ENCODE data around the gene OVAAL.

OVAAL gene

DNA sequence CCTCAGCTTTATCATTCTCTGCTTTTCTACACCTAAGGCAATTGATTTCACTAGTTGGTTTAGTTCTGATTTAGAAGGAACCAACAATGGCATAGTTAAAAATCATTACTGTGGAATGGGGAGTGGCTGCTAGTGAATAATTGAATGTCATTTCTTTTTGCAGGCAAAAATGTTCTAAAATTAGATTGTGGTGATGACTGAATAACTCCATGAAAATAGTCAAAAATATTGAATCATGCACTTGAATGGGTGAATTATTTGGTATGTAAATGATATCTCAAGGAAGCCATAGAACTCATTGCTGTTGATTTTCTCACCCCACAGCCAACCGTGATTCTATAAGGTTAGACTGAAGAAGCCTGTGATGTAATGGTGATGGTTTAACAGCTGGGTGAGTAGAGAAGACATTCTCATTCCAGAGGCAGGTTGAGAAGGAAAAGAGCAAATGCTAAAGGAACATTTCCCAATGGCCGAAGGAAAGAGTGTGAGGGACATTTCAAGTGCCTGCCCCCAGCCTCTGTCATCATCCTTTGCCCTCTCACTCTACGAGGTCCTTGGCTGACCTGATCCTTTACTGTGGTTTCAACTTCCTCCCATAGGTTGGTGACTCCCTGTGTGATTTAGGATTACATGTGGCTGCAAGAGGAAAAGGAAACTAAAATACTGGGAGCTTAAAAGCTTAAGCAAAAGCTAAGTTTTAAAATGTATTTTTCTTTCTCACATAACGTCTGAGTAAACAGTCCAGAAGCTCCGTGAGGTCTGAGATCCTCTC lies 12.5 kb downstream of the OVAAL start:
- peak; percentile 50 for DNase-seq

DNA sequence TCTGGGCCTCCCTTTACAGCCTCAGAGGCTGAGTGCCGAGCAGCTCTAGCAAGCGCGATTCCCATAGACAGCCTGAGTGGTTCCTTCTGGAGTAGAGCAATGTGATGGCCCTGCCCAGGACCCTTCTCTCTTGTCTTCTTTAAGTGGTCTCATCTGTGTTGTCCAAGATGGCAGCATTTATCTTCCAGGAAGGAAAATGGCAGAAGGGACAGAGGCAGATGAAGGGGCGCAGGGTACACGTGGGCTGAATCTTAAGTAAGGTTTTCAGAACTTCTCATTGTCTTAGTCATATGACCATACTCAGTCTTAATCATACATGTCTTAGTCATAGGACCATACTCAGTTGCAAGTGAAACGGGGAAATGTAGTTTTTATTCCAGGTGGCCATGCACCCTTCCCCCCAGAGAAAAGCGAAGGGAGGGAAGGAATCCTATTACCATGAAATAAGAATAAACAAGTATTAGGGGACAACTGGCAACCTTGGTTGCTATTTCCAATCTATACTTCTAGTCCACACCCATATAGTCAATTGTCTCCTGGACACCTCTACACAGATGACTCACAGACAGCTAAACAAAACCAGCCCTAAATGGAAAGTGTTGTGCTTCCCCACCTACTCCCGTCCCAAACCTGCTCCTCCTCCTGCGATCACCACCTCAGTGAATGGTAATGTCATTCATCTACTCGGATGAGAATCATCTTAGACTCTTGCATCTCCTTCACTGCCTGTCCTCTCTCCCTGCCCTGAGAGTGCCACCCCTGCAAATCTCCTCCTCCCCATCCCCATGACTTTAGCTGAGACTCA lies 13.3 kb downstream of the OVAAL start:
- DNase-seq, result peak; percentile 57

DNA sequence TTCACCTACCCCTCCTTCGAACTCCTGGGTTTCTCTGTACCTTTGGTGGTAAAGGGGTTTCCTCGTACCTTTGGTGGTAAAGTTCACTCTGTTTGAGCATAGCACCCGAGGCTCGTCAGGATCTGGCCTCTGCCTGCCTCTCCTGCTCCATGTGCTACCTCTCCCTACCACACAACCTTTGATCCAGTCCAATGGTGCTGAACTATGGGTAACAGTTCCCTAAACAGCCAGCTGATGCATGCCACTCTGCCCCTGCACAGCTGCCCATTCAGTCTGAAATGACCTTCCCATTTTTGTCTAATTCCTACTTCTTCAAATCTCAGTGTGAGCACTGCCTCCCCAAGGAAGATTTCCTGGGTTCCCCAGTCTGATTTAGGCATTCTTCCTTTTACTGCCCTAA lies 14.0 kb downstream of the OVAAL start:
- DNase-seq, result peak; percentile 30

DNA sequence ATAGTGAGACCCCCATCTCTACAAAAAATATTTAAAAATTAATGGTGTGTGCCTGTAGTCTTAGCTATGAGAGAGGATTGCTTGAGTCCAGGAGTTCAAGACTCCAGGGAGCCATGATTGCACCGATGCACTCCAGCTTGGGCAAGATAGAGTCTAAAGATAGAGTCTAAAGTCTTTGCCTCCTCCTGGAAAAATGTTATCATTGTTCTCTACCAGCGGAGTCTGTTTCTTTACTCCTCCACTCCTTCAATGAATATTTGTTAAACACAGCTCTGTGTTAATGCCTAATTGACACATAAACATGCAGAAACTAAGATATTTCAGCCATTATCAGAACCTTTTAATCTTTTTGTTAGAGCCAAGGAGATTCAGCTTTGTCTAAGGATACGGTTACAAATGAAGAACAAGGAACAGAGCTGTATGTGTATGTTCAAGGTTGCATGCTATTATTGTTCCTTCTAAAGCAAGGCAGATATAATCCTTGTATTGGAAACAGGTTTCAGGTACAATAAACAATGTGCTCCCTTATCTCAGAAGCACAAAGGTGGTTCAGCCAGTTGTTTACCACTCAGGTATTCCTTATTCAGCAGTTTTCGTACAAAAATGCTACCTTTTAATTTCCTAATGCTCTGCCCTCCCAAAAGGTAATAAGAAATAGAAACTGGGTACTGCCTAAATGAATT lies 15.4 kb downstream of the OVAAL start:
- DNase-seq, result no peak

DNA sequence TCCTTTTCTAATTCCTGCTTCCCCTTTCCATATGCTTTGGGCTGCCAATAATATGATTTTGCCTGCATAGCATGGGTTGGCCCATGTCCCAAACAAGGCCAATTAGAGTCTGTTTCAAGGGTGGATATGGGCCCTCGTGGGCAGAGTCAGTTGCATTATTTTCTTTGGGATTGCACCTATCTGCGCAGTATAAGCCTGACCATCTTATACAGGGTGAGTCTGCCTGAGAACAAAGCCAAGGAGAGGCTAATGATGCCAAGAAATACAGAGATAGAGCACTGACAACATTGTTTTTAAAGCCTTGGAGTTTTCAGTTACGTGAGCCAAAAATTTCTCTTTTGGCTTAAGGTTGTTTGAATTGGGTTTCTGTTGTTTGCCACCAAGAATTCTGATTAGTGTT lies 18.6 kb downstream of the OVAAL start:
- DNase-seq, result no peak

DNA sequence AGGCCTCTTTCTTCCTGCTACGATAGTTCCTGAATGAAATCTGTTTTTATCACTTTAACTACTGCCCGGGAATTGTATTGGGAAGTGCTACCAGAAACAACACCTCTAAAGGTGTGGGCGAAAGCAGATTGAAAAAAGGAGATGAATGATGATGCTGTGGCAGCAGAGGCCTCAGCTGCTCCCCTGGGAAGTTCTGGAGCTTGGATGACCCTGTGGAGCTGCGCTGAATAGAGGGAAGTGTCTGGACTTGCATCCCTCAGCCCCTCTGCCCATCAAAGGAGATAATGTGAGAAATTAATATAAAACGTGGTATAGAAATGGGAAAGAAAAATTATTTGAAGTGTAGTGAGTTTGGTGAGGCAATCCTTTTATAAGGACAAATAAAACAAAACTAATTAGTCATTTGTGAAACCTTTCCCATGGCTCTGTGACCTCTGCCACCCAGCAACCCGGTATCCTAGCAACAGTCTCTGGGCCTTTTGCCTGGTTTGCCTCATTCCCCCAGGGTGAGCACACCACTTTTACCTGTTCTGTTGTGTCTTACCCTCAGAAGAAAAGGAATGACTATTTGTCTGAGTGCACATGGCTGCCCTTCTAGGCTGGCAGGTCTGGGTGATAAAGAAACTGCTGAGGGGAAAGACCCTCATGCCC lies 21.3 kb downstream of the OVAAL start:
- no peak for DNase-seq

DNA sequence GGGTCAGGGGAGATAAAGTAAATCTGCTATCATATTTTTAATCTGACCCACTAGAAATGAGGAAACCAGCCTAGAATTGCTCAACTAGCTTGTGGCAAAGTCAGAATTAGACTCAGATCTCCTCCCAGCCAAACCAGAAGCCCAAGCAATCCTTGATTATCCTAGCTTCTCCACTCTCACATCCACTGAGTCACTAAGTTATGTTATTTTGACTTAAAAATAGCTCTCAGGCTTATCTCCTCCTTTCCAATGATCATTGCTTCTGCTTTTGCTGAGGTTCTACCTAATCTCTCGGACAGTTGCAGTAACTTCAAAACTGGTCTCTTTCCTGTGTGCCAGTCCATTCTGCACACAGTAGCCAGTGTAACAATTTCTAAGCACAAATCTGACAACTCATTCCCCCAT lies 22.9 kb downstream of the OVAAL start:
- peak; percentile 39 for DNase-seq

DNA sequence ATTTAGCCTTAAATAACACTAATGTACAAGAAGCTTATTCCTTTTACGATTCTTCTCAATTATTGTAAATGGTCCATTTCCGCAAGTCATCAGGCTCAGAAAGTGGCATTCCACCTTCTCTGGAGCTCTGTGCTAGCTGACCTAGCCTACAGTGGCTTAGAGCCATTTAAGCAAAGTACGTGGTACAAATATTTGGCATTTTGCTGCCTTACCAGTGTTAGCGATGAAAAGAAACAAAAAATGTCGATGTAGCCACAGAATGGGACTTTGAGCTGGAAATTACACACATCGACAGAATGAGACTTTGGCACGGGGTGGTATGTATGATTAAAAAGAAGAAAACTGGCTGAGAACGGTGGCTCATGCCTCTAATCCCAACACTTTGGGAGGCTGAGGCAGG lies 26.1 kb downstream of the OVAAL start:
- no peak for DNase-seq

DNA sequence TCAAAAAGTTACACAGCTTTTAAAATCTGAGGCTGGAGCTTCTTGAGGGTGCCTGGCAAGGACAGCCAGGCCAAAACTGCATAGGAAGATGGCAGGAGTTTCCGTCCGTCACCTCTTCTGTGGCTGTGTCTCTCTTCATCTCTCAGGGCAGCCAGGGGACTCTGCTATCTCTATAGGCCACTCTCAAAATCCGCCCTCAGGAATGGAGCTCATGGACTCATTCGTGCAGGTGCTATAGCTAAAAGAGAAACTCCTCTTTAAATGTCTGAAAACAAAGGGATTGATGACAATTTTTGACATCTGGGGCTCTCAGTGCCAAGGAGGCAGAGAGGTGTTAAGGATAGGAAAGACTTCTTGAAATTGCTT lies 27.2 kb downstream of the OVAAL start:
- DNase-seq, result no peak

DNA sequence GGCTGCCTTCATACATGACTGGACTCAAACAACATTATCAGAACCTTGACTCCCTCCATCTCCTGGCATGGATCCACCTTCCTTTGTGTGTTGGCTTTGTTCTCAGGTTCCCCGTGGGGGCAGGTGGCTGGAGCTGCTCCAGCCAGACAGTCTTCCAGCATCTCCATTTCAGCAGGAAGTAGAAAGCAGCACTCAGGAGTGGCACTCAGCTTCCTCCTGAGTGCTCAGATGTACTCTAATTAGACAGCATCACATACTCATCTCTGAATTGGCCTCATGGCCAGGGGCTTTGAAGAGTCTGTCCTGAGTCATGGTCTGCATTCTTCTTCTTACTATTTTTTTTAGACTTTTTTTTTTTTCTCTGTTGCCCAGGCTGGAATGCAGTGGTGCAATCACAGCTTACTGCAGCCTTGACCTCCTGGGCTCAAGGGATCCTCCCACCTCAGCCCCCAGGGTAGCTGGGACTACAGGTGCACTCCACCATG lies 27.9 kb downstream of the OVAAL start:
- no peak for DNase-seq

DNA sequence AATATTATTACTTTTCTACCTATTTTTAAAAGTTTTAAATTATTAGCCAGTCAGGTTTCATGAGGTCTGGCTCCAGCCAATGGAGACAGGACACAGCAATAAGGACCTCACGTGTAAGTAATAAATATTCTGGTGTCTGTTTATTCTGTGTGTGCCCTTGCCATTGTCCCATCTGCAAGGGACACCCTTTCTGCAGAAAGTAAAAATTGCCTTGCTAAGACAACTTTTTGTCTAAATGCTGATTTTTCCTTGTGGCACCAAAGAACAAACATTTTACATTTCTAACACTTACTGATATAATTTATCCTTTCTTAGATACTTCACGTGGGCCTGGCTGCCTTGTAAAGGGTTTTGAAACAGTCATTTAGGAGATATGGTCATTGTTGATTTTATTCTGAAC lies 29.4 kb downstream of the OVAAL start:
- DNase-seq, result no peak

DNA sequence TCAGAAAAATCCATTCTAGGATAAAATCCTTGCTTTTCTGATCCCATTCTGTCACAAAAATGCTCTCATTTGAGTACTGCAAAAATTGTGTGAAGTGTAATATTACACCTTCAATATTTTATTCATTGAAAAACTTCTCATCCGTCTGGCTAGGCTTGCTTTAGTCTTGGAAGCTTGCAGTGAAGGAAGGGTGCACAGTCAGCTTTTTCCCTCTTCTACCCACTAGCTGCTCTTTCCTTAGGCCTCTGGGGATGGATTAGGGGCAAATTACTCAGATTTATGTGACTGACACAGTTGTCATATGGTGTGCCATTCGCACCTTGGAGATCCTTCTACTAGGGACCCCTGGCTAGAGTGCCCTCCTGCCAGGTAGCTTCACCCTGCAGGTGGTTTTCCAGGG lies 32.1 kb downstream of the OVAAL start:
- DNase-seq, result no peak

DNA sequence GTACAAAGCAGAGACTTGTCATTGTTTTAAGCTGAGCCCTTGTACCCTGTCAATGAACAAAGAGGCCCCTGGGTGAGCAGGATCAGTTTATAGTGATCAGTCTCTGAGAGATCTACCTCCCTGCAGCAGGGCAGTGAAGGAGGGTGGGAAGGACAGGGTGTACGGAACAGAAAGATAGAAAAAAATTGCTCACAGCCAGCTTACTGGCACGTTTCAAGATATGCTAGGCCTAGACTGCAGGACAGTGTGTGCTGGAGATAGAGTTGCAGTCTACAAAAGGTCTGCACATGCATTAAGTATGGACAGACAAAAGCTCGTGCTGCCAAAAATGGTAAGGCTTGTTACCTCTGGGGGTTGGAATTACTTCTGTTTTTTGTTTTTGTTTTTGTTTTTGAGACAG lies 34.6 kb downstream of the OVAAL start:
- DNase-seq, result no peak

DNA sequence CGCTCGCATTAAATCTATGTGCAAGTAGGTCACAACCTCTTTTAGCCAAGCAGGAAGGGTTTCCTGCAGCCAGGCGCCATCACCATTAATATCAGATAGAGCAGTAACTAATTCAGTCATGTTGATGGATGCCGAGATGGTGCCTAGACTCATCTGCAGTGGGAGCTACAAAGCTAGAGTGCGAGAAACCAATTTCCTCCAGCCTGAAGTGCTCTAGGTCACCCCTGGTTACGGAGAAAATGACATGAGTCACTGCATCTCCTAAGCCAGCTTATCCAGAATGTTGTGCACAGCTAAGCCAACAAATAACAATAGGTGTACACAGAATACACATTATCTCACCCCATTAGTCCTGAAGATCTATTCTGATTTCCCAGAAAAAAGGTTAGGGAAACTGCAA lies 36.0 kb downstream of the OVAAL start:
- DNase-seq, result no peak

DNA sequence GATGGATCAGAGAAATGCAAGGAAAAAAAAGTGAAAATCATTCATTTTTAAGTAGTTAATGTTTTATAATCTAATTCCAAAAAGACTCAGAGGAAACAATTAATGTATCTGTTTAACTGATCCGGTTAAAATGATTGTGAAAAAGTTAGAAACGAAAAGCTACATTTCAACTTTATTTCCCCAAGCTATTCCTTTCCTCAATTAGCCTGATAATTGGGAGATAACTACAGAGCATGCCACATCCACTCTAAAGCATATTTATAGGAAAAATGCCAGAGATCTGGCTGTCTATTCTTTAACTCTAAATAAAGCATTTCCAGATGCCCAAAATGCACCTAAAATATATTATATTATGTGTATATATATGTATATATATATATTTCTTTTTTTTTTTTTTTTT lies 37.2 kb downstream of the OVAAL start:
- no peak for DNase-seq

DNA sequence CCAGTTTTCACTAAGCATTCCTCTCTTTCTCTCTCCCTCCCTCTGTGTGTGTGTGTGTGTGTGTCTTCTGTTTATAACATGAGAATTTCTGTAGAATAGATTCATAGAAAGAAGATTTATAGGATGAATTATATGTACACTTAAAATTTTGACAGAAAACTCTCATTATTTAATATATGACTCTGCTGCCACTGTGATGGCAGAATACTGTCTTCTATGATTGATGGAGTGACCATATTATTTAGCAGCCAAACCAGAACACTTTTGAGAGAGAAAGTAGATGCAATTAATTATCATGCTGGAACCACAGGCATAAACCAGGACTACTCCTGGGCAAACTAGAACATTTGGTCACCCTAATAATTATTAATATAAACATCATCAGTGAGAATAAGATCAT lies 38.8 kb downstream of the OVAAL start:
- no peak for DNase-seq

DNA sequence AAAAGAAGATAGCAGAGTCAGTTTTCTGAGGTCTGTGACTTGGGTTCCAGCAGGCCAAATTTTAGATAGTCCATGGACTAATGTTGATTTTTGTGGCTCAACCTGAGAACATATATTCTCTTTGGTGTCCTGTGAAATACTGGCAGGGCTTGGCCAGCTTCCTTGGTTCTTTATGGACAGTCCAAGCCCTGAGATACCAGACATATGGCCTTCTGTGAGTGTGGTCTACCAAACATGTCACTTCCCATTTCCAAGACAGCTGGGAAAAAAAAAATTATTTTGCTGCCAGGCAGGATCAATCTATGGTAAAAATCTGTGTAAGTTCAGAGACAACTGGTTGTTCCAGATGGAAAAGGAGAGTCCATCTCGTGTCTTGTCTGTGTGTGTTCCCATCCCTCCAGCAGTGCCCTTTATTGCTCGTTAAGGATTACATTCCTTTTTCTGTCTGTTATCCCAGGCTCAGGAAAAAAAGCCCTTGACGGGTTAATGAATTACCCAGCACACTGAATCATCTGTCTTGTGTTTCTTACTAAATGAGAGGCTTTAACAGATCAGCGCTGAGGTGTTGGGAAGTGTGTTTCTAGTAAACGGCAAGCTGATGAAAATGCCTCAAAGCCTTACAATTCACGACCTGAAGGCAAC lies 39.7 kb downstream of the OVAAL start:
- no peak for DNase-seq

DNA sequence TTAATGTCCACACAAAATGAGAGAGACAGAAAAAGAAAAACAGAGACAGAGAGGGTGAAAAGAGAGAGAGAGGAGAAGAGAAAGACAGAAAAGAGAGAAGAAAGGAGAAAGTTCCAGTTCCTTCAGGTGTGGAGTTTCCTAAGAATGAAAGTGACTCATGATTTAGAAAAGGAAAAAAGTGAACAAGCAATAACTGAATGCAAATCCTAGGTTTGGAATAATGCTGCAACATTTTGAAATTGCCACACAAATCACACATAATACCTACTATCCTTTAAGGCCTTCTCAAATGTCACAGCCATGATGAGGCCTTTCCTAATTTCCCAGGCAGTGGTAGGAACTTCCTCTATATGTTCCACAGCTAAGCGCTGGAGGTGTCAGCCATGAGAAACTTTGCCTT lies 41.6 kb downstream of the OVAAL start:
- DNase-seq, result no peak

DNA sequence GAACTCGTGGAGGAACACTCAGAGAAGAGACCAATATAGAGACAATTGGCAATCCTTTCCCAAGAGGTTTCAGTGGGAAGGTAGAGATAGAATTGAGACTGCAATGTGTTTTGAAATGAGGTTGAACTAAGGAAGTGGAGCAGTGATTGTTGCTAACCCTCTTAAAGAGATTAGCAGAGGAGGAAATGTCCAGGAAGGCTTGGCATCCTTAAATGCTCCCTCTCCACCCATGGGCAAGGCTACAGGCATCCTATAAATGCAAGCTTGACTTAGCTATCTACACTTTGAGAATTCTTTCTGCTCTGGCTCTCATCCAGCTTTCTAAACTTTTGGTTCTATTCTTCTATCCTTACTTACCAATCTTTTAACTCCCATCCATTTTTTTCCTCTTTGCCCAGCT lies 42.7 kb downstream of the OVAAL start:
- no peak for DNase-seq

DNA sequence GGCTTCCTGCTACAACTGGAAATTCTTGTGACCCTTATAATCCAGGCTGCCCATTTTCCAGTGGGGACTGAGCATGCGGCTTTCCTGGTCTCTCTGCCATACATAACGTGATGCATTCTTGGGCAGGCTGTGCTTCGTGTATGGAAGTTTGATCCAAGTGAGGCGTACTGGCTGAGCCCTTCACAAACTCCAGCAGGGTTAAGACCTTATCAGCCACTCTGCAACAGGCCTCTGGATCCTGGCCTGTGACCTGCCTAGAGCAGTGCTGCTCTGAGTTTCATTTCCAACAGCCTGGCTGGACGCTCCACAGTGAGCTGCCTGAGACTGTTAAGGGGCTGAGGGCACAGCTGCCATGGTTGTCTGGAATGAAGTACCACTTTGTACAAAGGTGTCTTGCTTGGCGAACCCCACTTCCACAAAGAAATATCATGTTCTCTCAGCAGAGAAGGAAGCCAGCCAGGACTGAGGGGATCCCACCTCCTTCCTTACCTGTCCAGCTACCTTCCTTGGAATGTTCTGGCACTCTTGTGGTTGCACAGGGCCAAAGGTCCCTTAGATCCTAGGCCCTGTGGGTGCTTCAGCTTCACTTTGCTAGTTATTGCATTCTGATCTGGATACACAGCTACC lies 44.6 kb downstream of the OVAAL start:
- DNase-seq, result no peak

DNA sequence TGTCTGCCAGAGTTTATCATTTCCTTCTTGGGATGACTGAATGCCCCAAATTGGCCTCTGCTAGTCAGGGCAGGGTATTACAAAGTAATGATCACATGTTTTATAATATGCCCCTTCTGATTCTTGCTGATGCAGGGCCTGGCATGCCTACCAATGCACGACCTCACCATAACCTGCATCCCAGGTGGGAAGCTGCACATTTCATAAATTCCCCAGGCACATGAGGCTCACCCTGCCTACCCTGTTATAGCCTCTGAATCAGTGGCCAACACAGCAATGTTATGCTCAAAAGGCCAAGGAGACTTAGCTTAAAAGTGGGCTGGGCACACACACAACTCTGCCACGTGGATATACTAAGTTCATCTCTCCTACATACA lies 45.1 kb downstream of the OVAAL start:
- DNase-seq, result no peak

DNA sequence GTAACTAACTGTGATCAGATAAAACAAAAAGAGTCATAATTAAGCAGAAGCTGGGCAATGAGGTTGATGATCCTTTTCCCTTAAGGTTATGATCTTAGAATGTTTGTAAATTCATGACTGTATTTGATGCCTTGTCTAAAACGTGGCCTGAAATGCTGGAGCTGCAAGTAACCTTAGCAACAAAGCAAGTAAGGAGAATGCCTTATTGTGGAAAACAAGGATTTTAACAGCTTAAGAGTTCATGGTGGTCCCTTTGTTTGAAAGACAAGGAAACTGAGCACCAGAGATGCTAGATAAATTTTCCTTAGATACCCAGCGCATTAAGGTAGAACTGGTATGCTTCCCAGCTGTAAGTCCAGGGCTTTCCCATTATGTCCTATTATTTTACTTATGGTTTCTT lies 47.4 kb downstream of the OVAAL start:
- no peak for DNase-seq

Measured in inflammatory macrophage treated with lipopolysaccharide for 4 hours (primary cell).